Measurements from ENCODE around the gene CNIH4. TPM values are rescaled to one million over a fixed set of nuclear protein-coding genes. Genes with fewer than 3 reads are reported as not detected.
"Not testable (repeated sequence)": the region's sequence is repeated elsewhere in the genome, so short reads cannot be mapped to it uniquely, and the experiment has no call there.

CNIH4 gene
- 70.3 and 146 TPM in 2 replicates for total RNA-seq

DNA sequence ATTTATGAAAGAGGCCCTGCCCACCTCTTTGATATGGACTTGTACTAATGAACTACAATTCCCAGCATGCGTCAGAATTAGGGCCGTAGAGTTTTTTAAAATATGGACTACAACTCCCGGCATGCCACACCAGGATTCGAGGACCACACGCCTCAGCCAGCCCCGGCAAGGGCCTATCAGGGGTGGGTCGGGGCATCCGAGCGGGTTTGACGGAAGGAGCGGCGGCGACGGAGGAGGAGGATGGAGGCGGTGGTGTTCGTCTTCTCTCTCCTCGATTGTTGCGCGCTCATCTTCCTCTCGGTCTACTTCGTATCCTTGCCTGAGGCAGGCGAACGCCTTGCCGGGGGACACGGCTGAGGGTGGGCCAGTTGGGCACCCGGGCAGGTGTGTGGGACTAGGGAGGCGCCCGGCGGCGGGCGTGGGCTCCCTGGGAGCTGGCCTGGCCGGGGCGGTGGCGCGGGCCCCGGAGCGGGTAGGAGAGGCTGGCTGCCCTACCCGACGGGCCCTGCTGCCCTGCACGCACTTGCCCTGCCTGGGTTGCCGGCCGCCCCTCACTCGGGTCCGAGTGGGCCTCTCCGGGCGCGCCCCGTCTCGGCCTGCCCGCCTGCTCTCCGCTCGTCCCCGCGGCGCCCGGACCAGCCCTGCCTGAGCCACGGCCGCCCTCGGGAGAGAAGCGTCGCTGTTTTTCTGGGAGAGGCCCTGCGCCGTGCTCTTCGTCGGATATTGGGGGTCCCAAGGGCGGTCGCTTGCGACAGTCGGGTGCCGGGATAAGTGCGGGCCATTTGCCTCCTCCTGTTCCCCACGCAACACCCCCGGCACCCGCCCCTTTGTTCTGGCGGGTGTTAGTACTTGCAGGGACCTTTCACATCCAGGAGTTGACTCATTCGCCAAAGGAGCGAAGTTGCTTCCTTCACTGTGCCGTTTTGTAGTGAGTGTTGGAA, at the start of gene CNIH4:
Gene CNIH4 (plus strand): TSS at position 195 of the 941 bp plus-strand sequence. CDS start 46 bp downstream, at position 241.
- Histone ChIP-seq H3K27me3 (ENCODE audit: control insufficient read depth, insufficient read depth, low read length) (no peaks in the 10 kb centered on the region), H3K4me3 (ENCODE audit: low read depth, low read length) (peak within 1 kb of the TSS; percentile 62), H3K36me3 (ENCODE audit: control insufficient read depth, insufficient read depth, low read length) (peaks cover 1% of the 10 kb centered on the region)
- DNase-seq (ENCODE audit: low read depth) (peak; percentile 94), FAIRE-seq (no peak)
- TF ChIP-seq, protein P1, sequence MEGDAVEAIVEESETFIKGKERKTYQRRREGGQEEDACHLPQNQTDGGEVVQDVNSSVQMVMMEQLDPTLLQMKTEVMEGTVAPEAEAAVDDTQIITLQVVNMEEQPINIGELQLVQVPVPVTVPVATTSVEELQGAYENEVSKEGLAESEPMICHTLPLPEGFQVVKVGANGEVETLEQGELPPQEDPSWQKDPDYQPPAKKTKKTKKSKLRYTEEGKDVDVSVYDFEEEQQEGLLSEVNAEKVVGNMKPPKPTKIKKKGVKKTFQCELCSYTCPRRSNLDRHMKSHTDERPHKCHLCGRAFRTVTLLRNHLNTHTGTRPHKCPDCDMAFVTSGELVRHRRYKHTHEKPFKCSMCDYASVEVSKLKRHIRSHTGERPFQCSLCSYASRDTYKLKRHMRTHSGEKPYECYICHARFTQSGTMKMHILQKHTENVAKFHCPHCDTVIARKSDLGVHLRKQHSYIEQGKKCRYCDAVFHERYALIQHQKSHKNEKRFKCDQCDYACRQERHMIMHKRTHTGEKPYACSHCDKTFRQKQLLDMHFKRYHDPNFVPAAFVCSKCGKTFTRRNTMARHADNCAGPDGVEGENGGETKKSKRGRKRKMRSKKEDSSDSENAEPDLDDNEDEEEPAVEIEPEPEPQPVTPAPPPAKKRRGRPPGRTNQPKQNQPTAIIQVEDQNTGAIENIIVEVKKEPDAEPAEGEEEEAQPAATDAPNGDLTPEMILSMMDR (IDR thresholded peaks at IDR 0.05; ENCODE audit: insufficient read depth, low read length, severe bottlenecking): no peak

DNA sequence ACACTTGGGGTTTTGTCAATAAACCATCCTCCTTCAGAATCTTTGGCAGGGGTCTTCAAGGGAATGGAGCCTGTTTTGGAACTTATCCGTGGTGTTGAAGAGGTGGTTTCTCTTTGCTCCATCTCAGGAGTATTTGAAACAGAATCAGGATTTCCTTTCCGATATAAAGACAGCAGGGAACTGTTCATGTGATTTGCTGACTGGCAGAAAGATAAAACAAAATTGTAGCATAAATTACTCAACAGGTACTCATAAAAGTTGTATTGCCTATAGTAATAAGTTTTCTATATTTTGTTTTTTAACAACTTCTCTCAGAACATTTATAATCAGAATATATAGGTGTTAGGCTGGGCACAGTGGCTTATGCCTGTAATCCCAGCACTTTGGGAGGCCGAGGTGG, 48.6 kb upstream of the CNIH4 start:
- peaks cover 4% of the 10 kb centered on the region for H3K36me3 ChIP-seq (ENCODE audit: control insufficient read depth, insufficient read depth, low read length)
- no peak for FAIRE-seq
- TF ChIP-seq, protein P1 (IDR thresholded peaks at IDR 0.05; ENCODE audit: insufficient read depth, low read length, severe bottlenecking): no peak

DNA sequence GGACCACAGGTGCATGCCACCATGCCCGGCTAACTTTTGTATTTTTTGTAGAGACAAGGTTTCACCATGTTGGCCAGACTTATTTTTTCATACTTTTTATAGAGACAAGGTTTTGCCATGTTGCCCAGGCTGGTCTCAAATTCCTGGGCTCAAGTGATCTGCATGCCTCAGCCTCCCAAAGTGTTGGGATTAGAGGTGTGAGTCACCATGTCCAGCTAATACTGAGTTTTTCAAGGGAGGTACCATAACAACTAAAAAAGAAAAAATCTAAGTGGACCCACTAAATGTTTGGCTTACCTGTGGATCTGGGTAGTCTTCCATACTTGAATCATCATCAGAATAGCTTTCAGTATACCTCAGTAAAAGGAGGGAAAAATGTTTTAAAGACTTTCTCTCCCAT, 45.2 kb upstream of the CNIH4 start:
- not testable (repeated sequence) for FAIRE-seq; H3K36me3 ChIP-seq (ENCODE audit: control insufficient read depth, insufficient read depth, low read length); H3K4me3 ChIP-seq (ENCODE audit: low read depth, low read length); H3K27me3 ChIP-seq (ENCODE audit: control insufficient read depth, insufficient read depth, low read length)
- DNase-seq (ENCODE audit: low read depth): peak; percentile 63

More for the DNA sequence above, 48.6 kb upstream of the CNIH4 start:
- H3K27me3 ChIP-seq (ENCODE audit: control insufficient read depth, insufficient read depth, low read length): no peaks in the 10 kb centered on the region
- DNase-seq (ENCODE audit: low read depth): no peak
- H3K4me3 ChIP-seq (ENCODE audit: low read depth, low read length): no peak overlapping the region

DNA sequence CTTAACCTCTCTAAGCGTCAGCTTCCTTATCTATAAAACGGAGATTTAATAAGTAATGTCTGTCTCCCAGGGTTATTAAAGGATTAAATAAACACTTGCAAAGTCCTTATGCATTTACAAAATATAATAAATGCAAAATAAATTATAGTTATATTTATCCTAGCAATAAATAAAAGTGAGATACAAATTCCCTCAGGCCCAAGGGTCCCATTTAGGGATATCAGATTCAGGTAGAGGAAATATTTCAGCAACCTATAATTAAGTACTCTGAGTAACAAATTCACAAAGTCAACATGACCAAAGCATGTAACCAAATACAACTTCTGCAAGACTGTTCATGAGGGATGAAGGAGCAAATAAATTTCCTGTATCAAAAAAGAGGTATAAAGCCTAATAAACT, 44.7 kb upstream of the CNIH4 start:
- FAIRE-seq (no peak), DNase-seq (ENCODE audit: low read depth) (no peak)
- TF ChIP-seq, protein P1 (IDR thresholded peaks at IDR 0.05; ENCODE audit: insufficient read depth, low read length, severe bottlenecking): no peak
- H3K36me3 ChIP-seq (ENCODE audit: control insufficient read depth, insufficient read depth, low read length): peaks cover 4% of the 10 kb centered on the region
- H3K4me3 ChIP-seq (ENCODE audit: low read depth, low read length): no peak overlapping the region
- H3K27me3 ChIP-seq (ENCODE audit: control insufficient read depth, insufficient read depth, low read length): no peaks in the 10 kb centered on the region

DNA sequence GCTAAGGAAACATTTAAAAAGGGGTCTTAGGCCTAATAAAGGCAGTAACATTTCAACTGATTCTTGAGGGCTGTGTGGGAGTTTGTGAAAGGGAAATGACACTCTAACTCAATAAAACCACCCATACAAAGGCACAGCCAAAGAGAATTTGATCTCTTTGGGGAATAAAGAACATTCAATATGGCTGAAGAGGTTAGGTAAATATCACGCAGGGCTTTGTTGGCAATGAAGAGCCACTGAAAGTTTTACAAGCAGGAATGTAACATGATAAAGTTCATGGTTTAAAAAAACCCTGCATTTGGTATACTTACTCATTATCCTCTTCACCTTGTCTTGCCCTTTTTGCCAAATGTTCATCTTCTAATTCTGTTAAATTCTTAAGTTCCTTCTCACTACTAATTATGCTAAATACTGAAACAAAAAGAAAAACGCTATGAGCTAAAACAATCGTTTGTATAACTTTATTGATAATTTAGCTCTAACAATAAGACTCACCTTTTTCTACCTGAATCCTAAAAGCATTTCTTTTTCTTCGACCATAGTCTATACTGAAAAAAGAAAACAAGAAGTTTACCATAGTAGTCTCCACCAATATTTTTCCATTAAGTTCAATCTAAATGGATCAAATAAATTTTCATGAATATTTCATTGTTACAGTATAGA, 39.2 kb upstream of the CNIH4 start:
- H3K4me3 ChIP-seq (ENCODE audit: low read depth, low read length): no peak overlapping the region
- H3K27me3 ChIP-seq (ENCODE audit: control insufficient read depth, insufficient read depth, low read length): no peaks in the 10 kb centered on the region
- no peak for FAIRE-seq
- TF ChIP-seq, protein P1 (IDR thresholded peaks at IDR 0.05; ENCODE audit: insufficient read depth, low read length, severe bottlenecking): no peak
- DNase-seq (ENCODE audit: low read depth): no peak
- H3K36me3 ChIP-seq (ENCODE audit: control insufficient read depth, insufficient read depth, low read length): peaks cover 2% of the 10 kb centered on the region

DNA sequence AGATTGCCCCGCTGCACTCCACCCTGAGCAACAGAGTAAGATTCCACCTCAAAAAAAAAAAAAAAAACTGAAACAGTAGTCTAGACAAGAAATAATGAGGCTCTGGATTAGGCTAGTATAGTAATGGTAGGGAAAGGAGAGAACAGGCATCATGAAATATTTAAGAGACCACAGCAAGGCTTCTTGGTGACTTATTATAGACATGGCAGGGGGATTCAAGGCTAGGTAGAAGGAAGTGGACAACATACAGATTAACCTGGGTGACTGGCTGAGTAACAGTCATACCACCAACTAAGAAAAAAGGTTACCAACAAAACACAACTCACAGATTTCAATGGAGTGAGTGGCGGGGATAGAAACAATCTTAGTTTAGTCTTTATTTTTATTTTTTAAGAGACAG, 35.0 kb upstream of the CNIH4 start:
- DNase-seq (ENCODE audit: low read depth): no peak
- no peaks in the 10 kb centered on the region for H3K27me3 ChIP-seq (ENCODE audit: control insufficient read depth, insufficient read depth, low read length)
- H3K4me3 ChIP-seq (ENCODE audit: low read depth, low read length): no peak overlapping the region
- no peak for FAIRE-seq
- no peaks in the 10 kb centered on the region for H3K36me3 ChIP-seq (ENCODE audit: control insufficient read depth, insufficient read depth, low read length)
- TF ChIP-seq, protein P1 (IDR thresholded peaks at IDR 0.05; ENCODE audit: insufficient read depth, low read length, severe bottlenecking): no peak
